GM19193 (cell line): ENCODE data around the gene ADIG.

Source experiments
- POLR2A ChIP-seq: IDR thresholded peaks from 4 replicates; pipeline ENCODE4 v1.6.1; 2011; ENCODE audit not compliant: insufficient read depth, insufficient read length; ENCODE audit errors: extremely low read depth

Gene ADIG

DNA sequence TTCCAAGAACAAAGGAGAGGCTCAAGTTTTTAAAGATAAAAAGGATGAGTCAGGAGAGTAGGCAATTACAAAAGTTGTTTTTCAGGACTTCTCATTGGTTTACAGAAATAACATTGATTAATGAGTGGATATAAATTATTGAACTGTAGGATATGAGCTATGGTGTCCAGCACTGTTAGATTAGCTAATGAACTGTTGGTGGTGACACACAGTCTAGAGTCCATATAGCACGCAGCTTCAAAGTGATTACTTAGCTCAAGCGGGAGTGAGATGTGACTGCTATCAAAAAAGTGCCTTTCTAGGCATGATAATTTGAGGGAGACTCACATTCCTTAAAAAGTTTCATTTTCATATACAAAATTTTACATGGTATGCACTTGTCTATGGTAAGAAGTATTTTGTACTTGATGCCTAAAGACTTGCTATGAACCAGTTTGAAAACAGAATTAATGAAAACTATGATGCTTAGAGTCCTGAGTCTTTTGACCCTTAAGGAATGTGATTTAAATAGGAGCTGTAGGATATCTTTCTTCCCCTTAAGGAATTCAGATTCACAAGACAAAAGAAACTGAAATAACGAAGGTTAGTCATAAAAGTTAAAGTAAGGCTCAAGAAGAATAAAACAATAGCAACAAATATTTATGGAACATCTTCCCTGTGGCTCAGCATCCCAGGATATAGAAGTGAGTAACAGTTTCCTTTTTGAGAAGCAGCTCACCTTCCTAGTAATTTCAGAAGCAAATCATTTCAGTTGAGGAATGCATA lies 22.2 kb upstream of the ADIG start:
- no peak for TF ChIP-seq POLR2A

DNA sequence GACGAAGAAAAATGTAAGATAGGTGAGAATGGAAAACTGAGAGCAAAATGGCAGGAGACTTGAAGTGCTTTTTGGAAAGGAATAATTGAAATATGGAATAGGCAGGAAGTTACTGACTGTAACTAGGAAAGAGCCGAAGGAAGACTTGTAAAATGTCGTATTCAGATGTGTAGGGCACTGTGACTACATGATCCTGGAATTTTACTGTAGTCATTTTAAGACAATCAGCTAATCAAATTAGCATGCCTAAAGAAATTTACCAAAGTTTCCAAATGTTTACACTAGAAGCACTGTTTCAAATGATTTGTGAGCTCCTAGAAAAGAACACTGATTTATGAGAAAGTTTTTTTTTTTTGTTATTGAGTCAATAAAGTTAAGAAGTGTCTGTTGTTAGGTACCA lies 21.2 kb upstream of the ADIG start:
- TF ChIP-seq POLR2A: no peak

DNA sequence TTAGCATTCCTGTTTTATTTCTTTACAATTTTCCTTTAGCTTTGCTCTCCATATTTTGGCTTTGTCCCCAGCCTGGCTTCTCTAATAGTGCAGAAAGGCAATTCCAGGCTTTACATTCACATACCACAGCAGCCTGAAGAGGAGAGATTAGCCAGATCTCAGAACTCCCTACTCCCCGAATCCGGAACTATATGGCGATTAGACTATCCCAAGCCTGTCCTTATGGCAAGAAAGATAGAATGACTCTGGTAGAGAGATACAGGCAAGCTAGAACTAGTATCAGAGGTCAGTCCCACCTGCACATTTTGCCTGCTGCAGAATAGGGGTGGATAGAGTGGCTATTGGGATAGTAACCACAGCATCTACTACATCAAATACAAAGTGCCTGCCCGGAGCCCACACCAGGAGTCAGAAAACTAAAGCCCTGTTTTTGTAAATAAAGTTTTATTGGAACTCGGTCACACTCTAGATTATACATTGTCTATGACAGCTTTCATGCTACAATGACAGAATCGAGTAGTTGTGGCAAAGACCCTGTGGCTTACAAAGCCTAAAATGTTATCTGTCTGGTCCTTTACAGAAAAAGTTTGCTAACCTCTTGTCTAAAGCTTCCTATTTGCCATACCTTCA lies 17.1 kb upstream of the ADIG start:
- TF ChIP-seq POLR2A: no peak

DNA sequence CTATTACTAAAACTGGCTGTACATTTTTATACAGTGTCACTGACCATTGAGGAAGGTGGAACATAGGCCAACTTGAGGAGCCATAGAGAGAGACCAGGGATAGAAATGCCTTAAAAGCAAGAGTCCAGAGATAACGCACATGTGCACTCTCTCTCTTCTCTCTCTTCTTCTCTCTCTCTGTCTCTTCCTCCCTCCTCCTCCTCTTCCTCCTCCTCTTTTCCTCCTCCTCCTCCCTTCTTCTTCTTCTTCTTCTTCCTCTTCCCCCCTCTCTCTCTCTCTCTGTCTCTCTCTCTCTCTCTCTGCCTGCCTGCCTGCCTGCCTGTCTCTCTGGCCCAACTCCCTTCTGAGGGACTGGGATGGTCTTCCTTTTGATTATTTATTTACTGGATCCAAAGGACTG lies 16.3 kb upstream of the ADIG start:
- no peak for TF ChIP-seq POLR2A

DNA sequence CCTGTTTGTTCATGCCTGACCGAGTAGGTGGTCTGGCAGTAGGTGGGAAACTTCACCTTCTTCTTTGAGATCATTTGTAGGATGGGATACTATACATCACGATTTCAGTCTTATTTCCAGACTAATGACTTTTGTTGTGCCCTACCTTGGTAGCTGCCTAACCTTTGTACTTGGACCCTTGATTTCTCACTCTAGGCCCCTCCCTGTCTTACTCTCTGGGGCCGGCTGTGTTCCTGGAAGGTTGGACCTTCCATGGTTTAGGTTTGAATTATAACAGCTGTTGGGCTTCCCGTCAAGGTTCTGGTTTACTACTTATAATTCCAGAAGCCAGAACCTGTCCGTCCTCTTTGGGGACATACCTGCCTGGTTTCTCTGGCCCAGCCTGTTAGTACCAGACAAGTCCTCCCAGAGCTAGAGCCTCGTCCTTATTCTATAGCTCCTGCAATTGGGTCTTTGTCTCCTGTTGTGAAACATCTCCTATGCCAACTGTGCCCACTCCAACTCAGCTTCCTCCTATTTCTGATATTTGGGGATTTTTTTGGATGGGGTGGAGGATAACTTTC lies 14.9 kb upstream of the ADIG start:
- no peak for TF ChIP-seq POLR2A

DNA sequence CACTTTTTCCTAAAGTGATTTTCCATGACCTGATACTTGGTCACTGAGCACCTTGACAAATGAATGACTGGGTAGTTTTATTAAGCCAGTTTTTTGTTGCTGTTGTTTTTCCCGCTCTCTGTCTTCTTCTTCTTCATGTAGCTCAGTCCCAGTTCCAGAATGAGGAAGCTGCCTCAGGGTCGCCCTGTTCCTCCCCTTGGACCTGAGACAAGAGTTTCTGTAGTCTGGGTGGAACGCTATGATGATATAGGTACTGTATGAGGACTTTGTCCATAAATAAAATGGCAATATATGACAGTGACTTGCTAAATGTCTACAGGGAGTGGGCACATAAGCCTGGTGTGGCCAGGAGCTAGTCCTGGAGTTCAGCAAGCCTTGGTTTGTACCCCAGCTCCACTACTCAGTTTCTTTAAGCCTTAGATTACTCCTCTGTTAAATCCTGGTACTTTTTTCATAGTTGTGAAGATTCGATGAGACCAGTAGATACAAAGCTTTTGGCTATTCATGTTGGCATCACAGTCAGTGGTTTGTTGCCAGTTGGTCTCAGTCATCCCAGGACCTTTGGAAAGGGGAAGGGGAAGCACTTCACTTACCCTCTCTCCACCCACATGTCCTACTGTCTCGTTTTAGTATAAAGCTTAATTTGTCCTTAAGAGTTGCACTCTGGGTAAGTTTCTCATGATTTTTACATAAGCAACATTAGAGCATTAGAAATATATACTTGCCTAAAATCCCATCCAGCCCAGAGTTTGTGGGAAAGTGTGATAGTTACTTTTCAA lies 11.1 kb upstream of the ADIG start:
- TF ChIP-seq POLR2A: no peak

DNA sequence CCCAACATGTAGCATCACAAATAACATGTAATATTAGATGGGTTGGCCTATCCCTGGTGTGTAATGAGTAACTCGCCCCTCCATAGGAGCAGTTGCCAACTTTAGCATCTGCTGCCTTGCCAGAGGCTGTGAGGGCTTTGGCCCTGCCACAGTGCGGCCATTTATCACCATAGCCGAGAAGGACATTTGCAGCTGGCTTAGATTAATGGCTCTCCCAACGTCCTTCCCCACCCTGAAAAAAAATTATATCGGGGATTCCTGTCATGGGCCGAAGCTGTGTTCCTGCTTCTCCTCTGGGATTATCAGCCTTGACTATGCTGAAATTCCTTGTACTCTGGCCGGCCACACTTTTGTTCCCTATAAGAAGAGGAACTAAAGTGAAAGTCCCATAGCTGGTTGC lies 7.6 kb upstream of the ADIG start:
- TF ChIP-seq POLR2A: no peak

DNA sequence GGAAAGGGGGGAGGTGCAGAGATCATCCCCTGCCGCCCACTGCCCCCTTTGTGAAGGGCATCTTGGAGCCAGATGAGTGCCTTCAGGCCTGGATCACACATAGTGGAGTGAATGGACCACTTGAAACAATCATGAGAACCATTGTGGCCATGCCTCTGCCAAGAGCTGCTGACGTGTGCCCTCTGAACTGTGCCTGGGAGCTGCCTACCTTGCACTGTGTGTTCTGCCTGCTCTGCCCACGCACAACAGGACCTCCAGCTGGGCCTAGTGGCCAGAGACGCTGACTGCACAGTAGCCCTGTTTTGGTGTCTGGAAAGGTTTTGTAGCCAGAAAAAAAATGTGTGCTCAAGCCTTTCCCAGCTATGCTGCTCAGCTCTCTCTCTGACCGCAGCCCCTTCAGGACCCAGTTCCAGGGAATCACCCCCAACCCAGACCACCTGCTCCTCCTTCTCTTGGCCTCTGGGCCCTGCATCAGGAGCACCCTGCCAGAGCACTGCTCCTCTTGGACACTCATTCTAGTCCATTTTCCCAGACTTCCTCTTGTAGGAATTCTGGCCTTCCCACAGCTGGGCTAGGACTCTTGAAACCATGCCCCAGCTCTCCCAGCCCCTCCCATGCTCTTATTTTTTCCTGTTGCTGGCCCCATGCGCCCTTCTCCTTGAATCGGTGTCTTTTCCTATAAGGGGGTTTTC lies 1.6 kb upstream of the ADIG start:
- TF ChIP-seq POLR2A: no peak

DNA sequence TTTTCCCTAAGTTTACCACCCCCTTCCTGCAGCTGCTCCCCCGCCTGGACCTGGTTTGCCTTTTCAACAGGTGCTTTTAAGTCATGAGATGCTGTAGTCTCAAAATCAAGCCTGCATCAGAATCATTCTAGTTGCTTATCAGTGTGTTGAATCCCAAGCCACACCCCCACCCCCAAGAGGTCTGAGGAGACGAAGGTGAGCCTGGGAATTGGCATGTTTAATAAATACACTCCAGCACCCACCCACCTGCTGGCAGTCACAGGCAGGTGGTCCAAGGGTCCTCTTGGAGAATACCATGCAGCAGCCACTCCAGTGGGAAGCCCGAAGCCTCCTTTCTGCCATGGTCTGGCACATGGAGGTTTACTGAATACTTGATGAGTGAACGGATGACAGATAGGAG lies 1.1 kb upstream of the ADIG start:
- no peak for TF ChIP-seq POLR2A

DNA sequence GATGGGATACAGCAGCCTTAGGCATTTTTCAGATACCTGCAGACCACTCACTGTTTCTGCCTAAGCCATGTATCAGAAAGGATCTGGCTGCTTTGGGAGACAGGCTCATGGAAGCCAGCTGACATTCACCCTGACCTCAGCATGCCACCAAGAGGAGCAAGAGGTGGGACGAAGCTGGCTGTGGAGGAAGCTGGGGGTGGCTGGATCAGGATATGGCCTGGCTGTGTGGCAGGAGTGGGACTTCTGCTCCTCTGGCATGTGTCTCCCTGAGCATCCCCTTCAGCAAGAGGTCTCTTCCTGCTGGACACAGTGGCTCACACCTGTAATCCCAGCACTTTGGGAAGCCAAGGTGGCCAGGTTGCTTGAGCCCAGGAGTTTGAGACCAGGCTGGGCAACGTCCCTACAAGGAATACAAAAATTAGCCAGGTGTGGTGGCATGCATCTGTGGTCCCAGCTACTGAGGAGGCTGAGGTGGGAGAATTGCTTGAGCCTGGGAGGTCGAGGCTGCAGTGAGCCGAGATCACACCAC lies 897 bp downstream of the ADIG start:
- no peak for TF ChIP-seq POLR2A

DNA sequence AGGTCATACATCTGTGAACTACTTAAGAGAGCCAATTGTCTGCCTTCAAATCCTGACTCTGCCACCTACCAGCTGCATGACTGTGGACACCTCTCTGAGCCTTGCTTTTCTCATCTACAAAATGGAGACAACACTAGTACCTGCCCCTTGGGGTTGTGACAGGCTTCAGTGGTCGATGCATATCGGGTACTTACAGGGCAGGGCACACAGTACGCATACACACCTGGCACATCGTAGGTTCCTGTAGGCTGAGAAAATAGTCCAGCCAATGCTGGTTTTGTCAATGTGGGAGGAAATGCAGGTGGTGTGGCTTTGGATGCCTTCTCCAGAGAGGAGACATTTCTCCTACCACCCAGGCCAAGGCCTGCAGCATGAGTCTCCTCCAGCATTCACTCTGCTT lies 2.3 kb downstream of the ADIG start:
- no peak for TF ChIP-seq POLR2A

DNA sequence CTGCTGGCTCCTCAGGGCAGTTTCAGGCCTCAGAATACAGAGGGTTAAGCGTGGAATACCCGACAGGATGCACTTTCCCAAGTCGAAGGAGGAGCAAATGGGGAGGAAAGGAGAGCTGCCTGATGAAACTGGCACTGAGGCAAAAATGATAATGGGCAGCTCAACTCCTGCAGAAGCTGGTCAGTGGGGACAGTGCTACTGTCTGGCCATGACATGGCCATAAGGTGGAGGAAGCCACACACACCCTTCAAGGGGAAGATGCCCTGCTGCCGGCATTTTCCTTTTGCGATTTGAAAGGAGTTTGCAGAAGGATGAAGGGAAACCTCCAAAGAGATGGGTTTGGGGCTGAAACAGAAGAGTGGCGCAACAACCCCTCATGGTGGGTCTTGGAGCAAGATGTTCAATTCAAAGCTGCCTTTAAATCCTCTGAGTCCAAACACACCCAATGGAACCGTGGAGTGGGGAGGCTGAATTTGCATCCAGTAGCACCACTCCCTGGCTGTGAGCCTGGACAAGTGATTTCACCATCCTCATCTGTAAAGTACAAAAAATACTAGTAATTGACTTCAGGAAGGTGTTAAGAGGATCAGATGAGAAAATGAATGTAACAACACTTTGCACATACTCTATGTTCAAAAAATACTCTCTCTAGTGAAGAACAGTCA lies 3.2 kb downstream of the ADIG start:
- TF ChIP-seq POLR2A: no peak

DNA sequence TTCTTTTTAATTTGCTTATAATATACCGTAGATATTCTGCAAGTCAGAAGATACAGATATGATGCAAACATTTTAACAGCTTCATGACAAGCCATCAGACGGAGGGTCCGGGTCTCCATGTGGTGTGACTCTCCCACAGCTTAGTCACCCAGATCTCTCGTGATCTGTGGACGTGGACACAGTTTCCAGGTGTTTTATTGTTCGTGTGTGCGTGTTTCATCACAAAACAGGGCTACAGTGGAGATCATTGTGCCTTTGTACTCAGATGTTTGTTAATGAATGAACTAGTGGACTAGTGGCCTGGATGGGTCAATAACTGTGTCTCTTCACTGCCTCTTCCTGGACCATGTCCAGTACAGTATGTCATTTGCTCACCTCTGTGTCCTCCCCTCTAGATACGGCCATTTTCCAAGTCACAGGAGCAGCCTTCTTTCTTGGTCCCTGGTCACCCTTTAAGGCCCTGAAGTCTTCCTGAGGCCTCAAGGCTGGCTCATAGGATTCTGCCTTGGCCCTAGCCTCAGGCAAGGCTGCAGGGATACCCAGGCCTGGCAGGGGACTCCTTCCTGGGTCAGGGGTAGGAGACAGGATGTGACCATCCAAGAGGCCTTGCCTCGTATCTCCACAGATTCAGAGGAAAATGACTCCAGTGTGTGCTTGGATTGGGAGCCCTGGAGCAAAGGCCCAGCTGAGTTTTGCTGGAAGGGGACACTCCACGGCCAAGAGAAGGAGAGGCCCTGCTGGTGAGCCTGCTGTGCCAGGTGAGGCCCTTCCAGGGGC lies 4.6 kb downstream of the ADIG start:
- no peak for TF ChIP-seq POLR2A

DNA sequence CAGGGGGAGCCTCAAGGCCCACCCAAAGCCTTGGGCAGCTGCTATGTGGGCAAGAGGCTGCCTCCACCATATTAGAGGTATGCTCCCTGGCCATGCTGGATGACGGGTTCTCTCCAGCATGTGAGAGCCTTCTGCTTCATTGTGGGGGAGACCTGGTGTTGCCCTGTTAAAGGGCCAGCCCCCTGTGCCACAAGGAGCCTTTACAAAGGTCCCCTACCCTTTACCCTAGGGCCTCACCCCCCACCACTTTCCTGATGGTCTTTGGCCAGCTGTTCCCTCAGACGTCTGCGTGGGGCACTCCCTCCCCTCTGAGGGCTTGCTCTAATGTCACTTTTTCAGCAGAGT lies 5.2 kb downstream of the ADIG start:
- no peak for TF ChIP-seq POLR2A

DNA sequence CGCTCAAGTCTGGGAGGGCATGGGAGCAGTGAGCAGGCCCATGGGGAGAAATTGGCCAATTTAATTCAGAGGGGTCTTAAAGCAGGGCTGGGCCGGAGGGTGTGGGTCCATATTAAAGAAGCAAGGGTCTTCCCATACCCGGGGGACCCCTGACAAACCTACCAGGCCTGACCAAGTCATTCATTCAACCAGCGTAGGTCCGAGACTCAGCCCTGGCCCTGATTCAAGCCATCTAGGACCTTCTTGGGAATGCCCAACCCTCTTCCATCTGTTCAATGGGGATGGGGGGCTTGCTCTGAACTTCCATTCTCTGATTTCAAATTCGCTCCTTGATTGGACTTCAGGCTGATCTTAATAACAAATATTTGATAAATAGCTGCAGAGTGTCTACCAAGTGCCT lies 7.3 kb downstream of the ADIG start:
- no peak for TF ChIP-seq POLR2A
